ENCODE results near the gene MS4A4A.

Gene MS4A4A

GRCh38 chr11:60347084-60347797 lies 66.8 kb downstream of the MS4A4A start:
- no peak for DNase-seq (ENCODE audit: low read depth in 1 of 2, low spot score in 1 of 2)

DNA sequence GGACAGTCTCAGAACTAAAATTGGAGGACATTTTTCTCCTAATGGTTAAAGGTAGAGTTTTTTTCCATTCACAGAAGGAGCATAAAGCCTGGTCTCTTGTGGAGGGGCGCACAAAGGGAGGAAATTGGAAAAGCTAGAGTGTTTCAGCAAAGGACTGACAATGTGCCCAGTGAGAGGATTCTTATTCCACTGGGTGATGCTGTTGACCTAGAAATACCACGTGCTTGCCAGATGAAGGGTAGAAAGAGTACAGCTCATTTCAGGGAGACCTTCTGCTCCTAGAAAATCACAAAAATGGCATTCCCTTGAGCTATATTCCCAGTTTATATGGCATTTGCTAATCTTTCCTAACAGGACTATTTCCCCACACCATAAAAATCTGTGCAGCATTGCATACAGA lies 67.7 kb downstream of the MS4A4A start:
- DNase-seq (ENCODE audit: low read depth in 1 of 2, low spot score in 1 of 2), result no peak

GRCh38 chr11:60349990-60350389 lies 69.5 kb downstream of the MS4A4A start:
- no peak for DNase-seq (ENCODE audit: low read depth in 1 of 2, low spot score in 1 of 2)

DNA sequence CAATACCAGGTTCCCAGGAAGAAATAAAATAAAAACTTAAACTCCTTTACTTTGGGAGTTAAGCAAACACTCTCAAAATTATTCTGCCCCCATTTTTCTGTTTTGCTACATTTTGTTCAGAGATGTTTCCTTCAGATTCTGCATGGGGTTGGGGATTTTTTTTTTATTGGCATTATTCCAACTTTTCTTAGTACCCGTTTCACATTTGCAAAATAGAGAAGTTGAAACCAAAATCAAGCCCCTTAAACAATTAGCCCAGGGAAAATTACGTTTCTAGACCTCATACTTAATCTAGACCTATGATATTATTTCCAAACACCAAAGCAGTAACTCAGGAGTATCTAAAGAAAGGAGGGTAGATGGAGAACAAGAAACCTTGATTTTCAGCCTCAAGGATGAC lies 77.3 kb downstream of the MS4A4A start:
- DNase-seq (ENCODE audit: low read depth in 1 of 2, low spot score in 1 of 2), result no peak
